Mesenchymal stem cell (in vitro differentiated cells and primary cell): Measurements from ENCODE around the gene SPATA2L.
A peak's percentile ranks its signal among the peaks of the same experiment; 100 is the strongest.

Experiments used
- DNase-seq: peaks from one replicate; pipeline ENCODE4 v3.0.0-alpha.2; 2013
- H2AFZ ChIP-seq: one replicate; pipeline ENCODE4 v1.6.1; 2013; ENCODE audit warnings: low read depth, mild to moderate bottlenecking, control low read depth, inconsistent platforms, low read length, moderate library complexity
- H2AK5ac ChIP-seq: 2 replicates; pipeline ENCODE4 v1.6.1; 2013; ENCODE audit warnings: low read length, moderate library complexity, mild to moderate bottlenecking, inconsistent platforms; ENCODE audit not compliant: severe bottlenecking
- H2BK120ac ChIP-seq: one replicate; pipeline ENCODE4 v1.6.1; 2013; ENCODE audit warnings: low read depth, mild to moderate bottlenecking, inconsistent platforms, low read length, moderate library complexity
- H2BK12ac ChIP-seq, 2 experiments: one replicate each; pipeline ENCODE4 v1.6.1; 2013; ENCODE audit warnings: inconsistent platforms in 2 of 2, low read length in 2 of 2, mild to moderate bottlenecking in 2 of 2, moderate library complexity in 2 of 2, control low read depth in 1 of 2
- H2BK15ac ChIP-seq: one replicate; pipeline ENCODE4 v1.6.1; 2013; ENCODE audit warnings: mild to moderate bottlenecking, low read depth, inconsistent platforms; ENCODE audit not compliant: poor library complexity, severe bottlenecking
- H2BK5ac ChIP-seq: 2 replicates; pipeline ENCODE4 v1.6.1; 2013; ENCODE audit warnings: low read depth, mild to moderate bottlenecking, low read length, control low read depth, inconsistent platforms; ENCODE audit not compliant: poor library complexity, severe bottlenecking
- H3K14ac ChIP-seq, 2 experiments: one replicate each; pipeline ENCODE4 v1.6.1; 2013; ENCODE audit warnings: inconsistent platforms in 2 of 2, low read length in 2 of 2, control low read depth in 1 of 2, mild to moderate bottlenecking in 1 of 2, moderate library complexity in 1 of 2
- H3K18ac ChIP-seq, 2 experiments: one replicate each; pipeline ENCODE4 v1.6.1; 2013; ENCODE audit warnings: inconsistent platforms in 2 of 2, low read length in 2 of 2, control low read depth in 1 of 2, low read depth in 1 of 2, mild to moderate bottlenecking in 1 of 2
- H3K23ac ChIP-seq, 2 experiments: one replicate each; pipeline ENCODE4 v1.6.1; 2013; ENCODE audit warnings: inconsistent platforms in 2 of 2, low read length in 2 of 2, mild to moderate bottlenecking in 2 of 2, moderate library complexity in 2 of 2, control low read depth in 1 of 2
- H3K27ac ChIP-seq: 2 replicates; pipeline ENCODE4 v1.5.1; 2013; ENCODE audit warnings: mild to moderate bottlenecking, moderate library complexity, low read length, control low read depth, inconsistent platforms; ENCODE audit not compliant: poor library complexity, severe bottlenecking
- H3K27me3 ChIP-seq, 2 experiments: 2 replicates each; pipeline versions ENCODE4 v1.6.1 to v1.7.0; 2013; ENCODE audit warnings: low read length in 2 of 2, mild to moderate bottlenecking in 2 of 2, moderate library complexity in 2 of 2, control low read depth in 1 of 2, inconsistent platforms in 1 of 2; ENCODE audit not compliant: control insufficient read depth in 1 of 2, insufficient read depth in 1 of 2
- H3K36me3 ChIP-seq, 2 experiments: 2 replicates each; pipeline versions ENCODE4 v1.6.1 to v1.7.0; 2013; ENCODE audit warnings: low read length in 2 of 2, control low read depth in 1 of 2, inconsistent platforms in 1 of 2, low read depth in 1 of 2, mild to moderate bottlenecking in 1 of 2; ENCODE audit not compliant: insufficient read depth in 2 of 2, control insufficient read depth in 1 of 2
- H3K4ac ChIP-seq, 2 experiments: one replicate each; pipeline ENCODE4 v1.6.1; 2013; ENCODE audit warnings: inconsistent platforms in 2 of 2, low read length in 2 of 2, mild to moderate bottlenecking in 2 of 2, moderate library complexity in 2 of 2, control low read depth in 1 of 2, low read depth in 1 of 2
- H3K4me1 ChIP-seq: 2 replicates; pipeline ENCODE4 v1.6.1; 2013; ENCODE audit warnings: low read depth, low read length, control low read depth; ENCODE audit not compliant: control insufficient read depth, insufficient read depth
- H3K4me2 ChIP-seq: 2 replicates; pipeline ENCODE4 v1.6.1; 2013; ENCODE audit warnings: low read length, mild to moderate bottlenecking, inconsistent platforms; ENCODE audit not compliant: poor library complexity, severe bottlenecking
- H3K4me3 ChIP-seq, 2 experiments: 2 replicates each; pipeline versions ENCODE4 v1.5.1 to v1.7.0; 2013; ENCODE audit warnings: low read length in 2 of 2, mild to moderate bottlenecking in 2 of 2, control low read depth in 1 of 2, low read depth in 1 of 2; ENCODE audit not compliant: insufficient read depth in 1 of 2
- H3K79me1 ChIP-seq: replicated peaks from 2 replicates; pipeline ENCODE4 v1.6.1; 2013; ENCODE audit warnings: mild to moderate bottlenecking, control low read depth, low read length, inconsistent platforms; ENCODE audit not compliant: poor library complexity, severe bottlenecking
- H3K9ac ChIP-seq: 2 replicates; pipeline ENCODE4 v1.7.0; 2013; ENCODE audit warnings: mild to moderate bottlenecking, low read length, moderate library complexity
- H3K9me3 ChIP-seq: 2 replicates; pipeline ENCODE4 v1.7.0; 2013; ENCODE audit warnings: mild to moderate bottlenecking, low read length; ENCODE audit not compliant: control insufficient read depth
- H4K8ac ChIP-seq: one replicate; pipeline ENCODE4 v1.6.1; 2013; ENCODE audit warnings: inconsistent platforms, mild to moderate bottlenecking, low read length, moderate library complexity
- H4K91ac ChIP-seq: one replicate; pipeline ENCODE4 v1.6.1; 2013; ENCODE audit warnings: mild to moderate bottlenecking, low read length, inconsistent platforms
- WGBS: methylation state at CpG from one replicate; pipeline ENCODE4 v1.1.7; 2013; ENCODE audit warnings: mixed read lengths; 5-methylcytosine and 5-hydroxymethylcytosine counted together

Gene SPATA2L

DNA sequence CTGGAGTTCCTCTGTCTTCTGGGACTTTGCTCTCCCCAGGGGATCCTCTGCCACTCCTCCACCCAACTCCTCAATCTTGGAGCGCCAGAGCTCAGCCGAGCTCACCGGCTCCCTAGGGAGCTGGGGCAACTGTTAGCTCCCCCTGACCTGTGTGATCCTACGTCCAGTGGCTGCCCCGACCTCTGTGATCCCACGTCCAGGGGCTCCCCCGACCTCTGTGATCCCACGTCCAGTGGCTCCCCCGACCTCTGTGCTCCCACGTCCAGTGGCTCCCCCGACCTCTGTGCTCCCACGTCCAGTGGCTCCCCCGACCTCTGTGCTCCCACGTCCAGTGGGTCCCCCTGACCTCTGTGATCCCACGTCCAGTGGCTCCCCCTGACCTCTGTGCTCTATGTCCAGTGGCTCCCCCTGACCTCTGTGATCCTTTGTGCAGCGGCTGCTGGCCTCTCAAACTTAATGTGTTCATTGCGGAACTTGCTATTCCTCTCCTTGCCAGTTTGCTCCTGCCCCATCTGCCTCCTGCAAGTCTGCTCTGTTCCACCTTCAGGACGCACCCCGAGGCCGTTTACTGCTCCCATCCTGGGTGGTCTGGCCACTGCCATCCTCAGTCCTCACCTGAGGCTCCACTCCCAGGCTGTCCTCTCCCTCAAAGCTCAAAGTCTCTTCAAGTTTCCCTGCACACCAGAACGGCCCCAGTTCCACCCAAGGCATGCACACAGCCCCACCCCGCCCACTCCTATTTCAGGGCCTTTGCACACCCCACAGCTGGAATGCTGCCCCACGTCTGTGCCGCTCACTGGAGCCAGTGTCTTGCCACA, 16.4 kb upstream of the SPATA2L start:
- WGBS = 90% methylated on average over 24 of the region's 24 CpGs
- Histone ChIP-seq H2BK120ac (no peak overlapping the region), H3K23ac (no peak overlapping the region), H2AFZ (no peak overlapping the region), H3K4ac (peak overlapping the region; percentile 15 to 73), H3K14ac (no peak overlapping the region), H3K27me3 (no peaks in the 10 kb centered on the region), H3K36me3 (peaks cover 17 to 37% of the 10 kb centered on the region in 2 experiments), H3K79me1 (peaks cover 20% of the 10 kb centered on the region), H2BK15ac (no peak overlapping the region), H4K8ac (no peak overlapping the region), H4K91ac (peak overlapping the region; percentile 55), H2BK5ac (no peak overlapping the region), H3K4me2 (no peak overlapping the region), H2BK12ac (peak overlapping the region in 1 of 2 experiments; percentile 83), H3K27ac (no peak overlapping the region), H3K9ac (peak overlapping the region; percentile 15), H3K4me3 (no peak overlapping the region), H3K9me3 (no peaks in the 10 kb centered on the region), H3K18ac (no peak overlapping the region), H2AK5ac (no peak overlapping the region), H3K4me1 (peaks cover 21% of the 10 kb centered on the region)
- DNase-seq = no peak

DNA sequence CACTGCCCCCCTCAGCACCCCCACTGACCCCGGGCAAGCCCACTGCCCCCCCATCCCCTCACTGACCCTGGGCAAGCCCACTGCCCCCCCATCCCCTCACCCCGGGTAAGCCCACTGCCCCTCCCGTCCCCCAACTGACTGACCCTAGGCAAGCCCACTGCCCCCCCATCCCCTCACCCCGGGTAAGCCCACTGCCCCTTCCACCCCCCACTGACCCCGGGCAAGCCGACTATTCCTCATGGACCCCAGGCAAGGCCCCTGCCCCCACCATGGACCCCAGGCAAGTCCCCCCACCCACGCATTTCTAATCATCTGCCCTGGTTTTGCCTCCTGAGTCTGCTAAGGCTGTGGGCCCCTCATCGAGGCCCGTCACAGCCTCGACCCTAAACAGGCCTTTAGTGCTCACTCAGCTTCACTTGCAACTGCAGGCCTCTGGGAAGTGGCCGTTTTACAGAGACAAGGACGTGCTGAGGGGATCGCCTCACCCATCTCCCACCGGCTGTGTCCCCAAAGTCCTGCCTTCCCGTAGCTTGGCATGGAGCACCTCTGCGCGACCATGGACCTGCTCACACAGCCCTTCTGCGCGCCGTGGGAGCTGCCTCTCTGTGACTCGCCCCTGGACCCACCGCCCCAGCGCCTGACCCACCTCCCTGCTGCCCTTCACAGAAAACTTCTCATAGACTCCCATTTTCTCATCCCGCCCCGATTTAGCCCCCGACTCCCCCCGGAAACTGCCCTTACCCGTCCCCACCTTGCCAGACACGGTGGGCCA, 15.6 kb upstream of the SPATA2L start:
- Histone ChIP-seq H3K4me1 (peaks cover 20% of the 10 kb centered on the region), H3K27me3 (no peaks in the 10 kb centered on the region), H2AK5ac (no peak overlapping the region), H4K8ac (no peak overlapping the region), H2BK120ac (no peak overlapping the region), H3K23ac (no peak overlapping the region), H3K79me1 (peaks cover 20% of the 10 kb centered on the region), H2BK12ac (no peak overlapping the region), H3K27ac (no peak overlapping the region), H3K9me3 (no peaks in the 10 kb centered on the region), H3K4me2 (no peak overlapping the region), H3K9ac (no peak overlapping the region), H2BK15ac (no peak overlapping the region), H4K91ac (no peak overlapping the region), H3K18ac (no peak overlapping the region), H2AFZ (no peak overlapping the region), H2BK5ac (no peak overlapping the region), H3K4me3 (no peak overlapping the region), H3K4ac (no peak overlapping the region), H3K36me3 (peaks cover 13 to 32% of the 10 kb centered on the region in 2 experiments), H3K14ac (no peak overlapping the region)
- 95% methylated on average over 27 of the region's 29 CpGs for WGBS
- DNase-seq = no peak

DNA sequence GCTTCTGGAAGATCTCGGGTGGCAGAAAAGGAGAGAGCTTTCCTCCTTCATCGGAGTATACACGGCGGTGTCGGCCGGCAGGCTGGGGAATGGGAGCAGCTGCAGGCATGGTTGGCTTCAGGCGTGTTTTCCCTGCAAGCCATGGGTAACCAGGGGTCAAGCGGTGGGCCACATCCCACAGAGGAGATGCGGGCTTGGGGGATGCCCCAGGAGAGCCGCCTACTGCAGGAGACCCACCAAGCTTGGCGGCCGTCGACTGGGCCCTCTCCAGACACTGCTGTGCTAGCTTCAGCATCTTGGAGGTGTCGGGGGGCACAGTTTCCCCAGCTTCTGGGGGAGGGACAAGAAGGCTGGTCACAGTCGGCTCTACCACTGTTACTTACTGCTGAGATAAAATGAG, 15.0 kb upstream of the SPATA2L start:
- no peak overlapping the region for H3K4me3 ChIP-seq
- no peak overlapping the region for H2BK12ac ChIP-seq
- no peak overlapping the region for H3K4ac ChIP-seq
- WGBS = 97% methylated on average over 15 of the region's 15 CpGs
- H3K18ac ChIP-seq = no peak overlapping the region
- no peak for DNase-seq
- no peak overlapping the region for H2BK5ac ChIP-seq
- no peak overlapping the region for H4K8ac ChIP-seq
- no peak overlapping the region for H3K9ac ChIP-seq
- peaks cover 22% of the 10 kb centered on the region for H3K79me1 ChIP-seq
- H2AFZ ChIP-seq = no peak overlapping the region
- H2BK15ac ChIP-seq = no peak overlapping the region
- no peak overlapping the region for H4K91ac ChIP-seq
- no peak overlapping the region for H3K27ac ChIP-seq
- H3K23ac ChIP-seq = no peak overlapping the region
- H3K4me1 ChIP-seq = peaks cover 24% of the 10 kb centered on the region
- H3K4me2 ChIP-seq = no peak overlapping the region
- peaks cover 13 to 32% of the 10 kb centered on the region in 2 experiments for H3K36me3 ChIP-seq
- H3K27me3 ChIP-seq = no peaks in the 10 kb centered on the region
- no peak overlapping the region for H2AK5ac ChIP-seq
- no peak overlapping the region for H2BK120ac ChIP-seq
- no peaks in the 10 kb centered on the region for H3K9me3 ChIP-seq
- no peak overlapping the region for H3K14ac ChIP-seq

DNA sequence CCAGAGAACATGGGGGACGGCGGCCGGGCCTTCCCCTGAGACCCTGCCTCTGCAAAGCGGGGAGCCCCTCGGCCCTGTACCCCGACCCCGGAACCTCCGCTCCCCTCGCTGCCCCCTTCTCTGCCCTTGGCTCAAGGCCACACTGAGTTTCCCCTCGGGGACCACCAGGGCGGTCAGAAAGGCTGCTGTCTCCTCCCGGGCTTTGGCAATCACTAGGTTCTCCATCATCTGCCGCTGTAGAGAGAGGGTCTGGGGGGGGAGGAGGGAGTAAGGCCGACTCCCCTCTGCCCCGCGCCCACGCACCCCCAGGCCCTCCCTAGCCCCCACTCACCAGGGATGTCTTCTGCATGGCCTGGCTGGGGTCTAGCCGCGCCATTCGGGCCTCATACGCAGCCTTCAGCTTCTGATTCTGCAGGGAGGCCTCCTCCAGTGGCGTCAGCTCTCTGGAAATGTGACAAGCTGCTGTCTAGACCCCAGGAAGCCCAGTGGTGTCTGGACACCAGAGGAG, 10.8 kb upstream of the SPATA2L start:
- Histone ChIP-seq H2AK5ac (no peak overlapping the region), H3K9ac (peak overlapping the region; percentile 38), H3K18ac (no peak overlapping the region), H4K8ac (peak overlapping the region; percentile 39), H3K4me3 (peak overlapping the region; percentile 61 to 66), H3K9me3 (no peaks in the 10 kb centered on the region), H3K36me3 (peaks cover 26 to 54% of the 10 kb centered on the region in 2 experiments), H2BK15ac (no peak overlapping the region), H2BK5ac (no peak overlapping the region), H3K4ac (peak overlapping the region in 1 of 2 experiments; percentile 13), H2BK12ac (no peak overlapping the region), H3K23ac (no peak overlapping the region), H3K27me3 (no peaks in the 10 kb centered on the region), H3K14ac (peak overlapping the region in 1 of 2 experiments; percentile 60), H2AFZ (peak overlapping the region; percentile 29), H2BK120ac (no peak overlapping the region), H3K79me1 (peaks cover 11% of the 10 kb centered on the region), H4K91ac (no peak overlapping the region), H3K27ac (no peak overlapping the region), H3K4me2 (peak overlapping the region; percentile 84), H3K4me1 (peaks cover 22% of the 10 kb centered on the region)
- 17% methylated on average over 14 of the region's 22 CpGs for WGBS
- peak; percentile 59 for DNase-seq
